ENCODE data around the gene TGIF2LY.
"Not testable (repeated sequence)": the region's sequence is repeated elsewhere in the genome, so short reads cannot be mapped to it uniquely, and the experiment has no call there.

The TGIF2LY gene

GRCh38 chrY:3578767-3579166 lies at the start of gene TGIF2LY:
Gene TGIF2LY, plus strand, starts transcription at chrY:3579067. Its CDS starts 178 bp downstream, at chrY:3579245.
- DNase-seq (ENCODE audit: low read depth in 3 of 3, low spot score in 1 of 3), result not testable (repeated sequence)
